ENCODE data around the gene GNAT2.

The GNAT2 gene

DNA sequence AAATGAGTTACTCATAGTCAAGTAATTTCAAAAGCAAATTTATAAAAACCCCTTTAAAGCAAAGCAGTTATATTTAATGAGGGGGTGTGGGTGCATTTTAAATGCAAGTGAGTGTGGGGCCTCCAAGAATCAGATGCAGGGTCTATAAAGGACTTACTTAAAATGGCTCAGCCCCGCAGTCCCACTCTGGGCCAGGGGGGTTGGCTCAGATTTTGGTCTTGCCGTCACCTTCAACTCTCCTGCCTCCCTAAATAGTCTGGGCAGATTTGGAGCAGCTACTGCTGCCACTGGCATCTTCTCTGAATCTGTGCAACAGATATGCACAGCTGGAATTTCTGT, 16.4 kb upstream of the GNAT2 start:
- TF ChIP-seq, protein P1, sequence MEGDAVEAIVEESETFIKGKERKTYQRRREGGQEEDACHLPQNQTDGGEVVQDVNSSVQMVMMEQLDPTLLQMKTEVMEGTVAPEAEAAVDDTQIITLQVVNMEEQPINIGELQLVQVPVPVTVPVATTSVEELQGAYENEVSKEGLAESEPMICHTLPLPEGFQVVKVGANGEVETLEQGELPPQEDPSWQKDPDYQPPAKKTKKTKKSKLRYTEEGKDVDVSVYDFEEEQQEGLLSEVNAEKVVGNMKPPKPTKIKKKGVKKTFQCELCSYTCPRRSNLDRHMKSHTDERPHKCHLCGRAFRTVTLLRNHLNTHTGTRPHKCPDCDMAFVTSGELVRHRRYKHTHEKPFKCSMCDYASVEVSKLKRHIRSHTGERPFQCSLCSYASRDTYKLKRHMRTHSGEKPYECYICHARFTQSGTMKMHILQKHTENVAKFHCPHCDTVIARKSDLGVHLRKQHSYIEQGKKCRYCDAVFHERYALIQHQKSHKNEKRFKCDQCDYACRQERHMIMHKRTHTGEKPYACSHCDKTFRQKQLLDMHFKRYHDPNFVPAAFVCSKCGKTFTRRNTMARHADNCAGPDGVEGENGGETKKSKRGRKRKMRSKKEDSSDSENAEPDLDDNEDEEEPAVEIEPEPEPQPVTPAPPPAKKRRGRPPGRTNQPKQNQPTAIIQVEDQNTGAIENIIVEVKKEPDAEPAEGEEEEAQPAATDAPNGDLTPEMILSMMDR (IDR thresholded peaks at IDR 0.05; ENCODE audit: insufficient read depth, low read length, missing control alignments): no peak
- POLR2A ChIA-PET: interaction anchor here (1.2 to 2.3 kb wide), 3 partner anchors 8 to 114 kb away, joined by 3 to 11 read pairs (median 3); partner anchors contain the start of gene GNAI3
- DNase-seq (ENCODE audit: low read depth, low spot score): no peak
- no peak overlapping the region for H3K4me3 ChIP-seq (ENCODE audit: low read depth, low read length)
- CTCF ChIA-PET: interaction anchor here (0.8 to 21.8 kb wide), 11 partner anchors 2 to 375 kb away, joined by 3 to 830 read pairs (median 66); partner anchors contain the start of genes AHCYL1, AMPD2, GNAI3 and GNAT2

DNA sequence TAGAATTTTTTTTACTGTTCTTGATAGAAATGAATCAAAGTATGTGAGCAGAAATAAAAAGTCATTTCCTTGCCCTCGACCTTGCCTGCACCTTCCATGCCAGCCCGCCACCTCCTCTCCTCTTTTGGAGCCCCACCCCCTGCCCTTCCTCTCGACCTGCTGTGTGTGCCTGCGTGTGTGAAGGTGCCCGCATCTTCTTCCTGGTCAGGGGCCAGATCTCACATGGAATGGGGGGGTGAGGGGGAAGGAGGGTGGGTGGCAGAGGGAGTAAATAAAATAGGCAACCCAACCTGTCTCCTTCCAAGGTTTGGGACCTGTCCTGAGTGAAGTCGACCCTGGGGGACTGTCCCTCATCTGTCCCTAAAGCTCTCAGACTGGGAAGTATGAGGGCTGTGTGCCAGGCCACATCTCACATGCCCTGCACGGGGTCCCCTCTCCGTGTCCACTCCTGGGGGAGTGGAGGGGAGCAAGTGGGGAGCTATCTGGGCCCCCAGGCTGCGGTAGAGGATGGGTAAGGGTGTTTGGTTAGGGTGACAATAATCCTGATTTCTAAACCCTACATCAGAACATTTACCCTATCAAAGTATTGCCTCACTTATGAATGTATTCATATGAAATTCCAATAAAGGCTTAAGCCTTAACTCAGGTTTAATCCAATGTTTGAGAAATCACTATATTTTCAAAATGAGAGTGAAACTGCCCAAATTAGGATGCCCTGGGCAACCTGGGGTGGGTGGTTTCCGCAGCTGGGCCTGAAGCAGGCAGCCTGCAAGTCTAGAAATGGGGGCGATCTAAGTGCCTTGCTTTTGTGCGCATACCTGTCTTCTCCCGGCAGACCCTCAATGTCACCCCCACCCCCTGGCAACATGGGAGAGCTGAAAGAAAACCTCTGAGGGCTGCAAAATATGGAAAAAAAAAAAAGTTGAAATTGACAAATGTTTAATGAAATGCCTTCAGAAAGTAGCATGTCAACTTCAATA, 15.6 kb upstream of the GNAT2 start:
- ChIA-PET POLR2A (no interaction called here), CTCF (interaction anchor here (1.0 to 21.8 kb wide), 7 partner anchors 3 to 139 kb away, joined by 3 to 830 read pairs (median 371); partner anchors contain the start of genes AMPD2, GNAT2, GPR61 and GSTM4)
- TF ChIP-seq, protein P1 (IDR thresholded peaks at IDR 0.05; ENCODE audit: insufficient read depth, low read length, missing control alignments): no peak
- no peak overlapping the region for H3K4me3 ChIP-seq (ENCODE audit: low read depth, low read length)
- no peak for DNase-seq (ENCODE audit: low read depth, low spot score)

DNA sequence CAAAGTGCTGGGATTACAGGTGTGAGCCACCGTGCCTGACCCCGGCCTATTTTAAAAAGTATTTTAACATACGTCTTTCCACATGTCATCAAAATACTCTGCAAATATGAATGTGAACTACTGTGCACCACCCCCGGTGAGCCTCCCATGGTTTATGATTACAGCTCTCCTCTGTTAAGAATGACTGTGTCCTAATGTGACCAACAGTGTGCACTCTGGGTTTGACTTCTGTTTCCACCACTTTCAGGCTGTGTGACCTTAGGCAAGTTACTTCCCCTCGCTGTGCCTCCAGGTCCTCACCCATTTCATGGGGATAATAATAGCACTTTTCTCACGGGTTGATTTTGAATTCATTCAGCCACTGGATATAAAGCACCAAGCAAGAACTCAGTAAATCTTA, 14.9 kb upstream of the GNAT2 start:
- no peak overlapping the region for H3K4me3 ChIP-seq (ENCODE audit: low read depth, low read length)
- CTCF ChIA-PET: interaction anchor here (11.9 to 21.8 kb wide), 5 partner anchors 4 to 140 kb away, joined by 344 to 830 read pairs (median 371); partner anchors contain the start of genes AMPD2, GNAT2, GPR61 and GSTM4
- DNase-seq (ENCODE audit: low read depth, low spot score): no peak
- TF ChIP-seq, protein P1 (IDR thresholded peaks at IDR 0.05; ENCODE audit: insufficient read depth, low read length, missing control alignments): no peak
- POLR2A ChIA-PET: no interaction called here

DNA sequence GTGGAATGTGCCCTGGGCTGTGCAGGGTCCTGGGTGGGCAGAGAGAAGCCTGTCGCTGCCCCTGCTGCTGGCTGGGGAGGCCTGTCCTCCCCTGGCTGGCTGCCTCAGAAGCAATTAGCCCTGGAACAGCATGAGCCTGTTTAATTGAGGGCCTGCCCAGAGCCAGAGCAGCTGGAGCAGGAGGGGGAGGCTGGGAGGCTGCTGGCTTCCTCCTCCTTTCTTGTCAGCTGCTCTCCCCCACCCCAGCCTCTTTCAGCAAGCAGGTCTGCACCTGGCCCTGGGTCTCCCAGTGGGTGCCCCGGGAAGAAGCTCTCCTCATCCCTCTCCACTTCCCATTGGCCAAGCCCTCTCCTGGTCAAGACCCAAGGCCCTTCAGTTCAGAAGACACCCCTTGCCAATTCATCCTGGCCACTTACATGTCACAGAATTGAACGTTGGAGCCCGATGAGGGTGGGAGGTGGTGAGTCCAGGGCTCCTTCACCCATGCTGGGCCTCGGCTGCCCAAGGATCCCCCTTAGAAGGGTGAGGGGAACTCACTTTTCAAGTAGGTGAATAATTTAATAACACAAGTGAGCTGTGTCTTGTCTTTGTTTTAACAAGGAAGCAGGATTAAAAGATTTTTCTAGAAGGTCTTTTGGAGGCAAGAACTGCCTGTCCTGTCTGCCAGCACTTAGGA, 13.4 kb upstream of the GNAT2 start:
- DNase-seq (ENCODE audit: low read depth, low spot score): no peak
- no peak overlapping the region for H3K4me3 ChIP-seq (ENCODE audit: low read depth, low read length)
- POLR2A ChIA-PET: no interaction called here
- CTCF ChIA-PET: interaction anchor here (0.9 to 21.8 kb wide), 8 partner anchors 5 to 352 kb away, joined by 3 to 830 read pairs (median 358); partner anchors contain the start of genes AHCYL1, AMPD2, GNAI3 and GNAT2
- TF ChIP-seq, protein P1 (IDR thresholded peaks at IDR 0.05; ENCODE audit: insufficient read depth, low read length, missing control alignments): no peak

DNA sequence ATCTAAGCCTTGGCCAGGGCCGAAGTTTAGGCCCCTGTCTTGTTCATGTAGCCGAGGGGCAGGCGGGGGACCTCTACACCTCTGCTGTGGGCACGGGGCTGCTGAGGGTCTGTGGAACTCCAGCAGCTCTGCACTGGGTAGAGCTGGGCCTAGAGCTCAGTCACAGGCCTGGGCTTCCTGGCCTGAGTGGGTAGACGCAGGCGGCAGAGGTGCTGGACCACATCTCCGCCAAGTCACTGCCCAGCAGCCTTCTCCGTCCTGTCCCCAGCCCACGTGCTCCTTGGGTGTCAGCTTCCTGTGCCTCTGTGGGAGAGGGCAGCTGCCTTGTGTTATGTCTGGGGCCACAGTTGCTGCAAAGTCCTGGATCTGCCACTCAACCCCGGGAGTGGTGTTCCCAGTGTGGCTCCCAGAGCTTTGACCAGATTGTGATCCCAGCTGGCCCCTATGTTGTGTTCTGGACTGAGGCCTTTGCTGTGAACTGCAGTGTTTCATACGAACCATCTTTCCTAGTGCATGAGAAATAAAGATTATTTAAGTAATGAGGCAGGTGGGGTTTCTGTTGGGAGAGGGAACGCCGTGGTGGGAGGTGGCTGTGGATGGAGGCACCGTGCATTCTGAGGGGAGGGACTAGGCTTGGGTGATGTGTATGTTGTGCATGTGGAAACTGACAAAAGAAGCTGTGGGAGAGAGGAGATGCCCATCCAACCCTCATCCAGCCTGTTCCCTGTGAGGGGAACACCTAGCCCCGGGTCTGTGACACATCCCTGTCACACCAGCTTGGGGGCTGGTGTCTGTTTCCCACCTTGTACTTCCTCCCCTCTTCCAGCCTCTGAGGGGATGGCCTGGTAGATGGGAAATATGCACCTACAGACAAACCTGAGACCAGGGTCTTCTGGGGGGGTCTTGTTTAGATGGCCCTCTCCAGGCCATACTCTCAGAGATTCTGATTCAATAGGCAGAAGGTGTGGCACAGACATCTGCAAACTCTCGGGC, 12.4 kb upstream of the GNAT2 start:
- POLR2A ChIA-PET: no interaction called here
- no peak overlapping the region for H3K4me3 ChIP-seq (ENCODE audit: low read depth, low read length)
- CTCF ChIA-PET: interaction anchor here (1.1 to 21.8 kb wide), 9 partner anchors 5 to 352 kb away, joined by 3 to 381 read pairs (median 7); partner anchors contain the start of genes AMPD2, GNAI3, GNAT2 and GPR61
- DNase-seq (ENCODE audit: low read depth, low spot score): no peak
- TF ChIP-seq, protein P1 (IDR thresholded peaks at IDR 0.05; ENCODE audit: insufficient read depth, low read length, missing control alignments): no peak

Data from AG04449 (cell line).